HepG2 (cell line): ENCODE results near the gene FKBP1B. TPM values are rescaled to one million over a fixed set of nuclear protein-coding genes. Genes with fewer than 3 reads are reported as not detected.

Experiments
- EHMT2 ChIP-seq: fragments of 200-600 bp; sonication (generic); IDR thresholded peaks from 2 replicates; pipeline ENCODE4 v1.7.0; 2017; ENCODE audit warnings: antibody characterized with exemption, low read depth, low read length, borderline replicate concordance
- HNRNPLL ChIP-seq: fragments of 200-400 bp; formaldehyde crosslinking; IDR thresholded peaks from 2 replicates; pipeline ENCODE4 v1.6.1; 2017; ENCODE audit warnings: mild to moderate bottlenecking, low read depth, low read length; ENCODE audit not compliant: poor library complexity, severe bottlenecking
- KAT7 ChIP-seq: IDR thresholded peaks from 2 replicates; pipeline ENCODE4 v1.6.1; 2018; ENCODE audit warnings: borderline replicate concordance, missing compliant biosample characterization
- MIER3 ChIP-seq: IDR thresholded peaks from 2 replicates; pipeline ENCODE4 v1.6.1; 2016; ENCODE audit warnings: missing compliant biosample characterization, borderline replicate concordance
- NCOA2 ChIP-seq: sonication (generic); formaldehyde crosslinking; IDR thresholded peaks from 2 replicates; pipeline ENCODE4 v1.8.0; 2022; ENCODE audit warnings: inconsistent platforms
- STAT6 ChIP-seq: sonication (generic); formaldehyde crosslinking; IDR thresholded peaks from 2 replicates; pipeline ENCODE4 v1.4.0; 2020; ENCODE audit warnings: missing genetic modification reagents, mild to moderate bottlenecking, borderline replicate concordance
- TARDBP ChIP-seq: sonication (generic); formaldehyde crosslinking; IDR thresholded peaks from 2 replicates; pipeline ENCODE4 v1.8.0; 2022; ENCODE audit warnings: mild to moderate bottlenecking, missing genetic modification reagents
- TBP ChIP-seq: sonication (generic); formaldehyde crosslinking; IDR thresholded peaks from 2 replicates; pipeline ENCODE4 v1.5.0; 2020; ENCODE audit warnings: missing genetic modification reagents
- ZNF160 ChIP-seq: sonication (generic); formaldehyde crosslinking; IDR thresholded peaks from 2 replicates; pipeline ENCODE4 v1.8.0; 2022; ENCODE audit warnings: mild to moderate bottlenecking, inconsistent platforms, missing genetic modification reagents
- ZNF362 ChIP-seq: sonication (generic); formaldehyde crosslinking; IDR thresholded peaks from 2 replicates; pipeline ENCODE4 v1.4.0; 2020; ENCODE audit warnings: missing genetic modification reagents, mild to moderate bottlenecking, borderline replicate concordance
- ZNF609 ChIP-seq: sonication (generic); formaldehyde crosslinking; IDR thresholded peaks from 2 replicates; pipeline ENCODE4 v1.4.0; 2020; ENCODE audit warnings: mild to moderate bottlenecking, missing genetic modification reagents, borderline replicate concordance
- ZNF646 ChIP-seq: sonication (generic); formaldehyde crosslinking; IDR thresholded peaks from 2 replicates; pipeline ENCODE4 v1.9.0; 2021; ENCODE audit warnings: mild to moderate bottlenecking, missing genetic modification reagents
- polyA plus RNA-seq, 8 experiments: library from polyadenylated mRNA; depleted of rRNA in 3 of 8; stranded (reverse) in 7 of 8; unstranded in 1 of 8; fragments of >200 nt; fragmentation: Illumina TruSeq in 4 of 8; extraction: Trizol in 4 of 8; gene quantifications; 2 replicates each; pipeline versions ENCODE4 v1.2.1 to v1.2.3, GENCODE V29; 2011 to 2016; ENCODE audit warnings: low read depth in 4 of 8, missing spikeins in 1 of 8, mixed read lengths in 1 of 8; ENCODE audit not compliant: insufficient read depth in 1 of 8
- total RNA-seq, 5 experiments: library from RNA; depleted of rRNA; stranded (reverse); fragments of >200 nt; fragmentation: Illumina TruSeq; extraction: Trizol; gene quantifications; 2 replicates each; pipeline ENCODE4 v1.2.3, GENCODE V29; 2016; ENCODE audit warnings: low read depth in 1 of 5

Gene FKBP1B
- total and polyA plus RNA-seq, 2 of the 13 experiments (the other 11 are each of a cell fraction or from before 2014, with no cell fraction given): 35.2 to 96.3 TPM

- TF ChIP-seq ZNF609 (CRISPR knock-in tag) (no peak), NCOA2 (CRISPR knock-in tag) (no peak), ZNF646 (CRISPR knock-in tag) (0 out of 2 replicates have a peak, but pooled peaks have one; percentile 15), KAT7 (CRISPR knock-in tag) (0 out of 2 replicates have a peak, but pooled peaks have one; percentile 40), STAT6 (no peak), TBP (no peak), HNRNPLL (no peak), MIER3 (CRISPR knock-in tag) (0 out of 2 replicates have a peak, but pooled peaks have one; percentile 47), ZNF362 (CRISPR knock-in tag) (no peak), EHMT2 (no peak), TARDBP (CRISPR knock-in tag) (peak; percentile 45; the same call in 1 of the 2 replicates), ZNF160 (CRISPR knock-in tag) (no peak)
Observed at GRCh38 chr2:24049485-24050021, at the start of gene FKBP1B (continued).
